GM19395 (cell line): ENCODE measurements around the gene PARP4.
"Not testable (repeated sequence)": the region's sequence is repeated elsewhere in the genome, so short reads cannot be mapped to it uniquely, and the experiment has no call there.

Experiments used
- ATAC-seq: cut with Tn5 transposase; IDR thresholded peaks from one replicate; pipeline ENCODE4 v1.9.1; 2021; ENCODE audit warnings: mild to moderate bottlenecking, moderate library complexity; ENCODE audit not compliant: unreplicated experiment

The PARP4 gene

DNA sequence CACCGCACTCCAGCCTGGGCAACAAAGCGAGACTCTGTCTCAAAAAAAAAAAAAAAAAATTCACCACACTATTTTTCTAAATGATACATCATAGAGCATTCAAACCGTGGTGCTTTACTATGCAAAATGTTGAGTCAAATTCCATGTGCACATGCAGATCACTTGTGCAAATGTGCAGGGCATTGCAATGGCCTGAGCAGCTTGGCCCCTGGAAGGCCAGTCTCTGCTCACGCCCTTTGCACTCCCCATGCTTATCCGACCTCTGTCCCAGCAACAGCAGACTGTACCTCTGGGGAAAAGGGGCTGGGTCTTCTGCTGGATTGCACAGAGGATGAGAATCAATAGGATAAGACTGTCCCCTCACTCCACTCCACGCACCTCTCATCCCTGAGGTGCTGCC lies 58.5 kb downstream of the PARP4 start:
- ATAC-seq = no peak

DNA sequence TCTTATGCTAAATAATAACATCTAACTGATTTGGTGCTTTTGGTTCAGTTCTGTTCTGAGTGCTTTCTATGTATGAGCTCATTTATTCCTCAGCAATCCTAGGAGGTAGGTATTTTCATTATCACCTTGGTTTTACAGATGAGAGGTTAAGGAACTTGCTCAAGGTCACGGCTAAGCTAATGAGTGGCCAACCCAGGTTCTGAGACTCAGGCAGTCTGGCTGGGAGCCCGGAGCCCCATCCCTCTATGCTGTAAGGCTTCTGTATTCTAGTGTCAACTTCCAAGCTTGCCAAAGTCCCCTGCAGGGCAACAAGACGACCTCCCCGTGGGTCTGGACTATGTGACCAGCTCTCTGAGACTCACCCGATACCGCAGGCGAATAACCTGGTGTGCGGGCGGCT lies 60.5 kb downstream of the PARP4 start:
- no peak for ATAC-seq

- ATAC-seq = no peak
Observed at GRCh38 chr13:24450530-24450929, 62.0 kb downstream of the PARP4 start.

- ATAC-seq = not testable (repeated sequence)
Observed at GRCh38 chr13:24444851-24445250, 67.7 kb downstream of the PARP4 start.

DNA sequence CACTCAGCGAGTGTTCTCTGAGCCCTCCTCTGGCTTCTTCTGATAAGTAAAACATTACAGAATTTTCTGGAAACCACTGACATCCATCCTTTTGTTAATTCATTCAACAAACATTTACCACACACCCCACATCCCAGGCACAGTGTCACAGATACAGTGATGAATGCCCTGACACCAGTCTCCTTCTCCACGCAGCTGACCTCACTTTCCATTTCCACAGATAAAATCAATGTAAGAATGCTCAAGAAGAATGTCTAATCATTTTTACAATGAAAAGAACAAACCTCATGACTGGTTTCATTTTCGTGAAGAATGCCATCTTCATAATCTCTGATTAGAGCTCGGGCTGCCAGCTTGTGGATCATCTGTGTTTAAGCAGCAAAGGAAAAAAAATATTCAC lies 69.2 kb downstream of the PARP4 start:
- ATAC-seq = no peak

GRCh38 chr13:24426045-24426444 lies 86.5 kb downstream of the PARP4 start:
- ATAC-seq = not testable (repeated sequence)

DNA sequence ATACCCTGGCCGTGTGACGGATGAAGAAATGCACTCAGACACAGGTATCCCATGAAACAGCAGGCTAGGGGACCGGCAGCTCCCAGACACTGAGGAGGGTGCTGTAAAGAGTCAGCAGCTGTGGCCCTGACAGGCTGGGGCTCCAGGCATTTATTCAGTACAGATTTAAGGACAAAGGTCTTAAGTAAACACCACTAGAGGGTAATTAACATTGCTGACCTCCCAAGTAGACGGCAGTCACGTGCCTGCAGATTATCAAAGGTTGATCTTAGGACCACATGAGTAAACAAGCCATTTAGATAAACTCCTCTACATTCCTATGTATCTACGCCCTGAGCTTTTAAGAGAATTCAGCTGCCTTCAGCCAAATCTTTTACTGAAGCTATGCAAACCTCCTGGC lies 92.9 kb downstream of the PARP4 start:
- ATAC-seq = not testable (repeated sequence)

GRCh38 chr13:24407844-24408243 lies 104.7 kb downstream of the PARP4 start:
- no peak for ATAC-seq

GRCh38 chr13:24406524-24406923 lies 106.1 kb downstream of the PARP4 start:
- no peak for ATAC-seq

DNA sequence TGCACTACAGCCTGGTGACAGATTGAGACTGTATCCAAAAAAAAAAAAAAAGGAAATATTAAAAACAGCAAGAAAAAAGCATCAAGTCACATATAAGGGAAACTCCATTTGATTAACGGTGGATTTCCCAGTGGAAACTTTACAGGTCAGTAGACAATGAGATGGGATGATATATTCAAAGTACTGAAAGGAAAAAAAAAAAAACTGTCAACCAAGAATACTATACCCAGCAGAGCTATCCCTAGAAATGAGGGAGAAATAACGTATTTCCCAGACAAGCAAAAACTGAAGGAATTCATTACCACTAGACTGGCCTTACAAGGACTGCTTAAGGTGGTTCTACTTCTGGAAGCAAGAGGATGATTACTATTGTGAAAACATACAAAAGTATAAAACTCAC lies 115.8 kb downstream of the PARP4 start:
- ATAC-seq = no peak

DNA sequence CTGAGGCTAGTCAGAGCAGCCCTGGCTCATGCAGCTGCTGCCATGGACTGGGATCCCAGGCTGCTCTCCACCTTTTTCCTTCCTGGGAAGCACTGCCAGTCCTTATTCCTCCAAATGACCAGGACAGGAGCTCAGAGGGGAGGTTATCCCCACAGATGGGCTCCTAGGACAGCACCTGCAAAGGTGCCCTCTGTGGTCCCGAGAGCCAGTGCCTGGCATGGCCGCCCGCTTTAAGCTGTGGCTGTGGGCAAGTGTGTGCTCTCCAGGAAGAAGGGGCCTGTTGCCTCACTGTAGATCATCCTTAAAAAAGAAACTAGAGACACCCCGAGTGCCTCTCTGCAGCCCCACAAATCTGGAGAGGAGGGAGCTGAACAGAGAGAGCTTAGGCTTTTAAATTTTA lies 119.6 kb downstream of the PARP4 start:
- ATAC-seq = no peak

GRCh38 chr13:24391771-24392683 lies 120.6 kb downstream of the PARP4 start:
- ATAC-seq = not testable (repeated sequence)

GRCh38 chr13:24390795-24391194 lies 121.8 kb downstream of the PARP4 start:
- not testable (repeated sequence) for ATAC-seq

DNA sequence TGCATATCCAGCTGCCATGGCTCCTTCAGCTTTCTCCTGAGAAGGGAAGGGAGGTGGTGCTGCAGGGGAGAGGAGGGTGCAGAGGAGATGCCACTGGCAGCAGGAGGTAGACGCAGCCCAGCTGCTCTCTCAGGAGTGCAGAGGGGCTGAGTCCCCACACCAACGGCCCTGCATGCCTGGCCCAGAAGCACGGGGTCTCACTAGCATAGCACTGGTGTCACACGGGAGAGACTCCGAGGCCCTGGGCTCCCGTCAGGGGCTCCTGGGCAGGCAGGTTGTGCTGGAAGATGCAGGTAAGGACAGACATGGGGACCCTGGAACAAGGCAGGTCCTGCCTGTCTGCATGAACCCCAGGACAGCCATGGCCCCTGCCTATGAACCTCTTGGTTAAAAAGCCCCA lies 123.1 kb downstream of the PARP4 start:
- ATAC-seq = no peak

DNA sequence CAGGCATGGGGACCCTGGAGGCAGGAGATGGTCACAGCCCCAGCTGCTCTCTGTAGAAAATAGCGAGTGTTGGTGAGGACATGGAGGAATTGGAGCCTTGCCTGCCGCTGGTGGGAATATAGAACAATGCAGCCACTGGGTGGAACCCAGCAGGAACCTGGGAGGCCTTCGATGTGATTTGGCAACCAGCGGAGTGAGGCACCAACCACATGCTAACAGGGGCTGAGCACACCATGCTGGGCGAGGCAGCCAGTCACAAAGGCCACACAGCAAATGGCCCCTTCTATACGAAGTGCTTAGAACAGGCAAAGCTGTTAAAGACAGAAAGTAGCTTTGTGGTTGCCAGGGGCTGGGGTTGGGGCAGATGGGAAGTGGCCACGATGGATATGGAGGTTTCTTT lies 123.8 kb downstream of the PARP4 start:
- not testable (repeated sequence) for ATAC-seq

DNA sequence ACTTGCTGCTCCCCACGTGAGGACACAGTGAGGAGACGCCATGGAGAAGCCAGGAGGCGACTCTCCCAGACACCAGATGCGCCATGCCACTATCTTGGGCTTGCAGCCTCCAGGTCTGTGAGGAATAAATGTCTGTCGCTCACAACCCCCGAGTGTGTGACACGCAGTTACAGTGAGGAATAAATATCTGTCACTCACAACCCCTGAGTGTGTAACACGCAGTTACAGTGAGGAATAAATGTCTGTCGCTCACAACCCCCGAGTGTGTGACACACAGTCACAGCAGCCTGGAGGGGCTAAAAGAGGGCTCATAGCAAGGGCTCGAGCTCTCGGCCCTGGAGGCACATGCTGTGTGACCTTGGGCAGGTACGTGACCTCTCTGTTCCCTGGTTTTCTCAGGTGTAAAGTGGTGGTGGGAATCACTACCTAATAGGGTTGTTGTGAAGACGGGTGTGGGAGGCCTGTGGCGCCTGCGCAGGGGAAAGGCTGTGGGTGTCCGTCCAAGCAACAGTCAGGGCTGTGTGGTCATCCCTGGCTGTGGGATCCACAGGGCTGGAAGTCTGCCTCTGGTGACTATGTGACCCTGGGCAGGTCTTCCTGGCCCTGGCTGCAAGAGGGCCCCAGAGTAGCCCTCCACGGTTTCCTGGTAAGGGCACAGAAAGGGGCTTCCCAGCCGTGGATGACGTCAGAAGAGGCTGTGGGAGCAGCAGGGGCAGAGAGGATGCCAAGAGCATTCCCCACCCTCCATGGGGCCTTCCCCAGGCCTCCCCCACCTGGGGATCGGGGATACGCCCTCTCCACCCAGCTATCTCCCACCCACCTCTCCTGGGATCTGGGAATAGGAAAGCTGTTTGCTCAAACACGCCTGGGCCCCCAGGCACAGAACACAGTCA lies 125.5 kb downstream of the PARP4 start:
- ATAC-seq = no peak

- no peak for ATAC-seq
Observed at GRCh38 chr13:24385902-24386301, 126.7 kb downstream of the PARP4 start.

DNA sequence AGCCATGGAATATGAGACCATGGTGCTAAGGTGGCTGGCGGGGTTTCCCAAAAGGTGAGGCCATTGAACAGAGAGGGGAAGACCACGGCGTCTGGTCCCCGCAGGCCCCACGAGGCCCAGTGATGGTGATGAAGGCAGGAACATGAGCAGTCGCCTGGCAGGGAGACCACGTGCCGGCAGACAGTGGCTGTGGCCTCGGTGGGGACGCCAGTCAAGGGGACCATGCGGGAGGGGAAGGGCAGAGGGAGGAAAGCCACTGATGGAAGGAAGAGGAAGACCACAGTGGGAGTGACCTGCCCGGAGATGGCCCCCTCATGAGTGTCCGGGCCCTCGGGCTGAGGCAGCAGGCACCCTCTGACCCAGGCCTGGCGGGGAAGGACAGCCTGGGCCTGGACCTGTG lies 127.6 kb downstream of the PARP4 start:
- not testable (repeated sequence) for ATAC-seq

DNA sequence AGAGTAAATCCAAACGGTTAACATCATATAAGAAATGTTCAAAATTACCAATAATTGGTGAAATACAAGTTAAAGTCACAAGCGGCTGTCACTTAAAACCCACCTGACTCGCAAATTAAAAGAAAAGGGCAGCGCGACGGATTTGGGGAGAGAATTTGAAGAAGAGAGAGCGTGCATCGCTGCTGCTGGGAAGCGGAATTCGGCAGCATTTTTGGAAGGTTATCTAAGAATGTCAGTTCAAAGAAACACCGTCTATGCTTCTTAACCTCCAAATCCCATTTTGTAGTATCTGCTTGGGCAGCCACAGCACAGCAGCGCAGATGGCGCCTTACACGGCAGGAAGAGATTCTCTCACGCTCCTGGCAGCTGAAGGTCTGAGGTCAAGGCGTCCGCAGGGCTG lies 128.5 kb downstream of the PARP4 start:
- not testable (repeated sequence) for ATAC-seq

GRCh38 chr13:24381541-24382265 lies 130.9 kb downstream of the PARP4 start:
- ATAC-seq = no peak

GRCh38 chr13:24380881-24381280 lies 131.7 kb downstream of the PARP4 start:
- ATAC-seq = not testable (repeated sequence)
